ENCODE data around the gene SLC25A34.

DNA sequence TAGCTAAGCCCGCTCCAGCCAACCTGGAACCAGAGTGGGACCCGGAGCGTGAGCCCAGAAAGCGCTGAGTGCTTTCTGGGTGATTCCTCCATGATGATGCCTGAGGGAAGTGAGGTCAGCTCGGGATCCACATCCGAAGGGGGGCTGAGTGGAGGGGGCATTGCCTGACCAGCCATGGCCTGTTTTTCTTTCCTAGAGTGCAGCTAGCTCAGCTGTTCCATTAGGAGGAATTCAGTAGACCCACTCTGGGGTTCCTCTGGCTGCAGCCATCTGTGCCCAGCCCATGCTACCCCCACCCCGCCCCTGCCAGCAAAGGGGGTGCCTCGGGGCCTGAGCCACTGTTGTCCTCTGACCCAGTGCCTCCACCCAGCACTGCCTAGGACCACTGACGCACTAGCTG, 9.6 kb upstream of the SLC25A34 start:
- TF ChIP-seq POLR2AphosphoS5 (IDR thresholded peaks at IDR 0.05; ENCODE audit: low read depth, low read length) (no peak), TAF1 (IDR thresholded peaks at IDR 0.05; ENCODE audit: borderline replicate concordance, low read depth, low read length) (no peak)
